ENCODE results near the gene FN1. TPM values are rescaled to one million over a fixed set of nuclear protein-coding genes. Genes with fewer than 3 reads are reported as not detected.
"Not testable (repeated sequence)": the region's sequence is repeated elsewhere in the genome, so short reads cannot be mapped to it uniquely, and the experiment has no call there.

Gene FN1
- total RNA-seq, 1 donor from 2014 or later: 0.82 TPM

- intact Hi-C loops (cut with micrococcal nuclease): no loop called here
These were observed 68.0 kb downstream of the FN1 start for GRCh38 chr2:215367662-215368492.

GRCh38 chr2:215366440-215367032 is 69.3 kb downstream of the FN1 start:
- intact Hi-C loops (cut with micrococcal nuclease): no loop called here

- intact Hi-C loops (cut with micrococcal nuclease): no loop called here
These were observed 70.6 kb downstream of the FN1 start for GRCh38 chr2:215365184-215365658.

- intact Hi-C loops (cut with micrococcal nuclease): no loop called here
These were observed 71.4 kb downstream of the FN1 start for GRCh38 chr2:215364157-215365155.

- intact Hi-C loops (cut with micrococcal nuclease): no loop called here
These were observed 72.3 kb downstream of the FN1 start for GRCh38 chr2:215363461-215364156.

- intact Hi-C loops (cut with micrococcal nuclease): no loop called here
These were observed 72.8 kb downstream of the FN1 start for GRCh38 chr2:215363039-215363438.

GRCh38 chr2:215362562-215362904 is 73.3 kb downstream of the FN1 start:
- intact Hi-C loops (cut with micrococcal nuclease): no loop called here

GRCh38 chr2:215361876-215362561 is 73.8 kb downstream of the FN1 start:
- intact Hi-C loops (cut with micrococcal nuclease): no loop called here

- intact Hi-C loops (cut with micrococcal nuclease): no loop called here
These were observed 74.5 kb downstream of the FN1 start for GRCh38 chr2:215361211-215361875.

GRCh38 chr2:215360596-215360995 is 75.3 kb downstream of the FN1 start:
- intact Hi-C loops (cut with micrococcal nuclease): no loop called here

GRCh38 chr2:215360059-215360458 is 75.8 kb downstream of the FN1 start:
- intact Hi-C loops (cut with micrococcal nuclease): not testable (repeated sequence)

- intact Hi-C loops (cut with micrococcal nuclease): no loop called here
These were observed 76.3 kb downstream of the FN1 start for GRCh38 chr2:215359576-215359922.

GRCh38 chr2:215358891-215359575 is 76.8 kb downstream of the FN1 start:
- intact Hi-C loops (cut with micrococcal nuclease): no loop called here

GRCh38 chr2:215358312-215358845 is 77.5 kb downstream of the FN1 start:
- intact Hi-C loops (cut with micrococcal nuclease): no loop called here

- intact Hi-C loops (cut with micrococcal nuclease): no loop called here
These were observed 78.2 kb downstream of the FN1 start for GRCh38 chr2:215357660-215358059.

GRCh38 chr2:215356948-215357461 is 78.9 kb downstream of the FN1 start:
- intact Hi-C loops (cut with micrococcal nuclease): no loop called here

GRCh38 chr2:215356334-215356947 is 79.4 kb downstream of the FN1 start:
- intact Hi-C loops (cut with micrococcal nuclease): no loop called here

- intact Hi-C loops (cut with micrococcal nuclease): no loop called here
These were observed 80.1 kb downstream of the FN1 start for GRCh38 chr2:215355801-215356200.

Data from T-helper 2 cell treated with Interferon-gamma antibody and Interleukin-4, amounts not matched to agents 100 ng/mL and 5 ng/mL, for 36 hours (primary cell).